Activated CD4-positive, alpha-beta T cell treated with anti-CD3 and anti-CD28 coated beads for 36 hours (primary cell): ENCODE measurements around the gene ANKRD44. TPM values are rescaled to one million over a fixed set of nuclear protein-coding genes. Genes with fewer than 3 reads are reported as not detected.
"Not testable (repeated sequence)": the region's sequence is repeated elsewhere in the genome, so short reads cannot be mapped to it uniquely, and the experiment has no call there.

Experiments
- ATAC-seq: fragments of 200-7000 bp; cut with Tn5 transposase; one replicate; pipeline ENCODE4 v1.10.0; 2021; ENCODE audit warnings: mild to moderate bottlenecking, moderate library complexity
- CTCF ChIA-PET: fragments of 350-600 bp; sonication (Branson Sonifier 250); formaldehyde crosslinking; loops from one replicate; lab custom pipeline; 2021; ENCODE audit warnings: antibody characterized with exemption; lab: Charles Lee
- POLR2A ChIA-PET: fragments of 350-600 bp; sonication (Branson Sonifier 250); formaldehyde crosslinking; loops from one replicate; lab custom pipeline; 2021; ENCODE audit warnings: antibody characterized with exemption, inconsistent platforms; lab: Charles Lee
- DNase-seq: peaks from one replicate; pipeline ENCODE4 v3.0.0-alpha.2; 2020
- H3K27ac Mint-ChIP-seq: one replicate; pipeline ENCODE4 v1.8.0; 2021; ENCODE audit warnings: mixed read lengths
- H3K27me3 Mint-ChIP-seq: one replicate; pipeline ENCODE4 v1.8.0; 2021; ENCODE audit warnings: mixed read lengths
- H3K36me3 Mint-ChIP-seq: one replicate; pipeline ENCODE4 v1.8.0; 2021; ENCODE audit warnings: low read depth, mixed read lengths
- H3K4me1 Mint-ChIP-seq: one replicate; pipeline ENCODE4 v1.8.0; 2021; ENCODE audit warnings: mixed read lengths
- H3K4me3 Mint-ChIP-seq: one replicate; pipeline ENCODE4 v1.8.0; 2021; ENCODE audit warnings: mild to moderate bottlenecking, moderate library complexity, mixed read lengths
- H3K9me3 Mint-ChIP-seq: one replicate; pipeline ENCODE4 v1.8.0; 2021; ENCODE audit warnings: low read depth, mixed read lengths
- intact Hi-C, 2 experiments: fragments of 100-400 bp; cut with DNase I in 1 of 2; cut with micrococcal nuclease in 1 of 2; formaldehyde crosslinking; loops; one replicate each; pipeline versions ENCODE4 v1.14.2 to v1.15.1; 2022 to 2024; cut with DNase I, micrococcal nuclease
- total RNA-seq, 2 experiments: library from RNA; stranded (reverse); gene quantifications; one replicate each; pipeline ENCODE4 v1.2.3, GENCODE V29; 2021

Gene ANKRD44
- total RNA-seq, 2 experiments from 2014 or later: 122 to 181 TPM

DNA sequence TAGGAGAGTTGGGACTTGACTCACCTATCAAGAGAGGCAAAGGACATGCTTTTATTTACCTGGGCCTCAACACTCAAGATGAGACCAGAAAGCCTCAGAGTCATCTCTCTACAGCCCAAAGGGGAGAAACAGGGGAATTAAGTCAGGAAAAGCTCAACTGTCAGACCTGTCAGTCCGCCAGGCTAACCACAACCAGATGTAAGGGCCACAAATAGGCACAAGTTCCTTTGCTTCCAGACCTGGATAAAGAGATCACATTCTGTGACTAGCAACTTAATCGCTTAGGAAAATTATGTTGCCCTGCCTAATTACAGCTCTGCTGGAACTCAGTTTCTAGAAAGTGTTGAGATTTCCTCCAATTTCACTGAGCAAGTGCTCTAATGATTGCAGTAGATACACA, 67.9 kb downstream of the ANKRD44 start:
- DNase-seq (no peak), ATAC-seq (no peak)
- Mint-ChIP-seq H3K27ac (peak overlapping the region; percentile 81), H3K9me3 (peaks cover 8% of the 10 kb centered on the region), H3K27me3 (no peaks in the 10 kb centered on the region), H3K4me1 (peaks cover 81% of the 10 kb centered on the region), H3K36me3 (peaks cover 28% of the 10 kb centered on the region), H3K4me3 (no peak overlapping the region)
- intact Hi-C loops: no loop called here
- ChIA-PET CTCF (interaction anchor here (0.7 to 2.3 kb wide), 6 partner anchors 12 to 50 kb away, joined by 3 to 11 read pairs (median 3); no protein-coding TSS in a partner anchor), POLR2A (no interaction called here)

DNA sequence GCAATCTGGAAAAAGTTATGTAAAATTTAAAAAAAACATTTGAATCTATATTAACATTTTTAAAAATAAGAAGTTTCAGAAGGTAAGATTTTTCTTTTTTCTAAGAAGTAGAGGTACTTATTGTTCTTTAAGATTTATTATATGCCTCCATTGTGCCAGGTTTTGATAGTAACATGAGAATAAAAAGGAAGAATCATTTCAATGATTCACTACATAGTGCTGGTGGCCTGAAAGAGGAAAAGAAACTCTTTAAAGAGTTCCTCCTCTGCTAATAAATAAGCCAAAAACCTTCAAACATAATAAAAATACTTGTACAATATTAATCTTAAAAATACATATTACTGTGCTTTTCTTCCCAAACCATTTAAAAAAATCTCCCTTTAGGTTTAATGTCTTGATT, 69.0 kb downstream of the ANKRD44 start:
- no peak overlapping the region for H3K4me3 Mint-ChIP-seq
- H3K27ac Mint-ChIP-seq: no peak overlapping the region
- H3K4me1 Mint-ChIP-seq: peaks cover 81% of the 10 kb centered on the region
- peaks cover 8% of the 10 kb centered on the region for H3K9me3 Mint-ChIP-seq
- peaks cover 20% of the 10 kb centered on the region for H3K36me3 Mint-ChIP-seq
- DNase-seq (no peak), ATAC-seq (no peak)
- ChIA-PET CTCF (interaction anchor here (0.7 to 1.6 kb wide), 5 partner anchors 12 to 128 kb away, joined by 3 to 7 read pairs (median 4); no protein-coding TSS in a partner anchor), POLR2A (no interaction called here)
- no peaks in the 10 kb centered on the region for H3K27me3 Mint-ChIP-seq
- intact Hi-C loops: no loop called here

DNA sequence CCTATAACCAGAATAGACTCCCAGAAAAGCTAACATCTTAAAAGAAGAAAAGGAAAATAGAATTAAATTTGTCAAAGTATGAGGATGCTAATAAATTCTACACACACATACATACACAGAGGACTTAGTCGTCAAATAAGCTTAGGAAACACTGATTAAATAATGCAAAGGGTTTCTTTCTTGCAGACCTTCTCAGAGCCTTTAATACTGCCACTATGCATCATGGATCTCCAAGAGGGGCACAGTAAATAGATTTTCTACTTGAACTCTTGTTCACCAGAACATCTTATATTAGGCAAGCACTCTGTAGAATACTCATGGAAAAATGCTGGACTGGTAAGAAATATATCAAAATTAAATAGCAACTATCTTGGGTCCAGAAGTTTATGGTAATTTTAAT, 69.4 kb downstream of the ANKRD44 start:
- ATAC-seq (no peak), DNase-seq (no peak)
- Mint-ChIP-seq H3K27ac (peak overlapping the region; percentile 94), H3K27me3 (no peaks in the 10 kb centered on the region), H3K4me3 (peak overlapping the region; percentile 75), H3K9me3 (peaks cover 8% of the 10 kb centered on the region), H3K36me3 (peaks cover 18% of the 10 kb centered on the region), H3K4me1 (peaks cover 82% of the 10 kb centered on the region)
- ChIA-PET CTCF (interaction anchor here (0.6 to 2.4 kb wide), 11 partner anchors 8 to 128 kb away, joined by 3 to 13 read pairs (median 4); no protein-coding TSS in a partner anchor), POLR2A (no interaction called here)
- intact Hi-C loops: no loop called here

DNA sequence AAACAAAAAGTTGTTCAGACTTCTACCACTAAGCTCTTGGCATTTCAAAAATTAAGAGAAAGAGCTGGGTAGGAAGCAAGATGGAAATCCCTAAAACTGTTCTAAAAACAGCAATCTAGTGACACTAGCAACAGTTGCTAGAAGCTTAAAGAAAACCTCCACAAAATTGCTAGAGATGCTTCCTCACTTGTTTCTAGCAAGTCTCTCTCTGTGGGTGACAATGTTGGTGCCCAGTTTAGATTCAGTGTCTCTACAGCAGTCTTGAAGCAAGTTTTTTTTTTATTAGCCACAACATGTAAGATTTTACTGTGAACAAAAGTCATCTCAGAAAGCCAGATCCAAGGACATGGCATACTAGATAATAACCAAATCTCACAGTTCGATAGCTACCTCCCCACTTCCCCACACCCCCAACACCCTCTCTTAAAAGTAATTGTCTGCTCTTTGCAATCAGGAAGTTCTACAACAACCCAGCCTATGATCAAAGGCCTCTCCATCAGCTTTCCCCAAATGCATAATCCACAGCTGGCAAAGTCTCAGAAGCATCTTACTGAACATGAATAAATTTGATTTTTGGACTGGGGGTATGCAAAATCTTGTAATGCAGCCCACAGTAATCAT, 70.0 kb downstream of the ANKRD44 start:
- H3K9me3 Mint-ChIP-seq: peaks cover 8% of the 10 kb centered on the region

DNA sequence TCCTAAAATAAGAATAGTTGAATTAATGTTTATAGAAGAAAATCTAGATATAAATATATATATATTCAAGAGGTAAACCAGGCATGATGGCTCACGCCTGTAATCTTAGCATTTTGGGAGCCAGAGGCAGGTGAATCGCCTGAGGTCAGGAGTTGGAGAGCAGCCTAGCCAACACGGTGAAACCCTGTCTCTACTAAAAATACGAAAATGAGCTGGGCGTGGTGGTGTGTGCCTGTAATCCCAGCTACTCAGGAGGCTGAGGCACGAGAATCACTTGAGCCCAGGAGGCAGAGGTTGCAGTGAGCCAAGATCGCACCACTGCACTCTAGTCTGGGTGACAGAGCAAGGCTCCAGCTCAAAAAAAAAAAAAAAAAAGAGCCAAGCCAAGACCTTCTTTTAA, 70.6 kb downstream of the ANKRD44 start:
- peak overlapping the region; percentile 94 for H3K27ac Mint-ChIP-seq
- DNase-seq (peak; percentile 59), ATAC-seq (peak; percentile 7)
- not testable (repeated sequence) for H3K27me3 Mint-ChIP-seq, H3K9me3 Mint-ChIP-seq
- H3K36me3 Mint-ChIP-seq: peaks cover 17% of the 10 kb centered on the region
- ChIA-PET CTCF (interaction anchor here (0.6 to 2.4 kb wide), 13 partner anchors 9 to 107 kb away, joined by 3 to 13 read pairs (median 4); no protein-coding TSS in a partner anchor), POLR2A (interaction anchor here (0.6 to 1.0 kb wide), 10 partner anchors 13 to 251 kb away, joined by 3 to 10 read pairs (median 4); no protein-coding TSS in a partner anchor)
- H3K4me1 Mint-ChIP-seq: peaks cover 87% of the 10 kb centered on the region
- H3K4me3 Mint-ChIP-seq: peak overlapping the region; percentile 75
- intact Hi-C loops: loop anchor here (1.0 kb wide), 2 partner anchors 8 to 70 kb away; partner anchors contain the start of gene ANKRD44 (in 1 of the 2)

More for the DNA sequence above, 70.0 kb downstream of the ANKRD44 start:
- Mint-ChIP-seq H3K27me3 (no peaks in the 10 kb centered on the region), H3K36me3 (peaks cover 17% of the 10 kb centered on the region), H3K4me3 (peak overlapping the region; percentile 75), H3K4me1 (peaks cover 84% of the 10 kb centered on the region), H3K27ac (peak overlapping the region; percentile 94)
- ATAC-seq (peak; percentile 14), DNase-seq (no peak)
- ChIA-PET POLR2A (interaction anchor here (0.6 to 1.0 kb wide), 10 partner anchors 14 to 250 kb away, joined by 3 to 10 read pairs (median 4); no protein-coding TSS in a partner anchor), CTCF (interaction anchor here (0.6 to 2.4 kb wide), 16 partner anchors 9 to 127 kb away, joined by 3 to 13 read pairs (median 4); no protein-coding TSS in a partner anchor)
- intact Hi-C loops: loop anchor here (1.0 kb wide), 2 partner anchors 8 to 70 kb away; partner anchors contain the start of gene ANKRD44 (in 1 of the 2)

DNA sequence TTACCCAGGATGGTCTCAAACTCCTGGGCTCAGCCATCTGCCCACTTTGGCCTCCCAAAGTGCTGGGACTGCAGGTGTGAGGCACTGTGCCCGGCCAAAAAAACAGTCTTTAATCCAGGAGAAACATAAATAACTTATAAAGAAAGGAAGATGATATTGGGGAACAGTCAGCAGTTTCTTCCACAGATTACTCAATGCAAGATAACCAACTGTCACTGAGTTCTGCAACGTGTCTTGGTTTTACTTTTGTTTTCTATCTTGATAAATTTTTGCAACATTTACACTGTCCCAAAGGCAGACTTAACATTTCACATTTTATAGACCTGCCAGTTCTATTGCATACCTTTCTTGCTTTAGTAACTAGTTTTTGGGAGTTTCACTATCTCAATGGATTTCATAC, 71.1 kb downstream of the ANKRD44 start:
- no peak for DNase-seq

DNA sequence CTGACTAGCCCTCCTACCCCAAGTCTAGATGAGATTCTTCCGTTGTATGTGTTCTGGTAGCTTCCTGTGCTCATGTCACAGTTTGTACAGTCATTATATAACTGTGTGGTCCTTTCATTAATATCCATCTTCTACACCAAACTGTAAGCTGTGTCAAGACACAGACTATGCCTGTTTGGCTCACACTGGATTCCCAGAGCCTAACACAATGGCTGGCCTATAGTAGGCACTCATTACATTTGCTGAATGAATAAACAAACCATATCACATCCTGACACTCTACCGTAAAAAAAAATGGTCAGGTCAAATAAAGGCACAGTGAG, 72.6 kb downstream of the ANKRD44 start:
- CTCF ChIA-PET: interaction anchor here (0.7 to 2.5 kb wide), 15 partner anchors 8 to 125 kb away, joined by 3 to 13 read pairs (median 4); no protein-coding TSS in a partner anchor
- no peaks in the 10 kb centered on the region for H3K9me3 Mint-ChIP-seq
- no peak for DNase-seq
- H3K36me3 Mint-ChIP-seq: peaks cover 11% of the 10 kb centered on the region
- ATAC-seq: peak; percentile 65
- POLR2A ChIA-PET: interaction anchor here (0.6 to 2.0 kb wide), 3 partner anchors 18 to 71 kb away, joined by 4 to 13 read pairs (median 9); no protein-coding TSS in a partner anchor
- H3K4me3 Mint-ChIP-seq: peak overlapping the region; percentile 51
- peaks cover 87% of the 10 kb centered on the region for H3K4me1 Mint-ChIP-seq
- intact Hi-C loops: loop anchor here (2.0 kb wide), 3 partner anchors 17 to 39 kb away; no protein-coding TSS in a partner anchor
- H3K27me3 Mint-ChIP-seq: no peaks in the 10 kb centered on the region
- H3K27ac Mint-ChIP-seq: peak overlapping the region; percentile 92

More for the DNA sequence above, 71.1 kb downstream of the ANKRD44 start:
- Mint-ChIP-seq H3K9me3 (peaks cover 8% of the 10 kb centered on the region), H3K4me1 (peaks cover 87% of the 10 kb centered on the region), H3K27me3 (no peaks in the 10 kb centered on the region), H3K4me3 (peak overlapping the region; percentile 75), H3K36me3 (peaks cover 21% of the 10 kb centered on the region), H3K27ac (peak overlapping the region; percentile 92)
- intact Hi-C loops: loop anchor here (1.0 to 2.0 kb wide), 6 partner anchors 15 to 58 kb away; no protein-coding TSS in a partner anchor
- peak; percentile 59 for ATAC-seq
- ChIA-PET POLR2A (interaction anchor here (0.7 to 1.0 kb wide), 2 partner anchors 26 to 190 kb away, joined by 4 read pairs; no protein-coding TSS in a partner anchor), CTCF (interaction anchor here (1.1 to 2.5 kb wide), 5 partner anchors 9 to 126 kb away, joined by 4 to 13 read pairs (median 5); no protein-coding TSS in a partner anchor)

DNA sequence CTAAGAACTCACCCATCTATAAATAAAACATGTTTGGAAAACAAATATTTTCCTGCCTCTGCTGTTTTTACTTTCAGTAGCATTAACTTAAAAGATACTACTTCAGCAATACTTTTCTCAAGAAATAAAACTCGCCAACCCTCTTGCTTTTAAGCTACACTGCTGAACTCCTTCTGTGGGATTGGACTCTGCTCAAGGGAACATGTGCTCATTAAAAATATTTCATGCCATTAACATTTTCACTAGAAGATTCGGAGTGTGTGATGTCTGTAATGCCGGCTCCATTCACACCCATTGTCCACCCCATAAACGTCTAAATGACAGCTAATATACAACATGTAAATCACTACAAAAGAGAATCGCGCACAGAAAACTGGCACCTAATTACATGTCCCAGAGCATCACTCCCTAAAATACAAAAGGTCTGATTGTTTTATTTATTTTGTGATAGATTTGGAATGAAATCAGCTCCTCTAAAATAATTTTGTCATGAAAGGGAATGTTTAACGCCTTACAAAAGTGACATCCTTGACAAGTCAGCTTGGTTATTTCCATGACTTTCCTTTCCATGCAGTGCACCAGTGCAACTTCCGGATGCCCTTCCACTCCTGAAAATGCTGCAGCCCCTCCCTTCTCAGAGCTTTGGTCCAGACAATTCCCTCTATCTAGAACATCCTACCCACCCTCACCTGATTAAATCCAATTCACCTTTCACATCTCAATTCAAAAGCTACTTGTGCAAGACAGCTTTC, 73.1 kb downstream of the ANKRD44 start:
- ChIA-PET CTCF (interaction anchor here (0.7 to 2.5 kb wide), 16 partner anchors 9 to 124 kb away, joined by 3 to 13 read pairs (median 4); no protein-coding TSS in a partner anchor), POLR2A (interaction anchor here (1.4 to 2.0 kb wide), 2 partner anchors 18 to 71 kb away, joined by 4 to 13 read pairs; no protein-coding TSS in a partner anchor)
- intact Hi-C loops: loop anchor here (2.0 kb wide), 3 partner anchors 17 to 39 kb away; no protein-coding TSS in a partner anchor
- Mint-ChIP-seq H3K27ac (peak overlapping the region; percentile 92), H3K36me3 (peaks cover 13% of the 10 kb centered on the region), H3K27me3 (no peaks in the 10 kb centered on the region), H3K9me3 (no peaks in the 10 kb centered on the region), H3K4me1 (peaks cover 87% of the 10 kb centered on the region), H3K4me3 (peak overlapping the region; percentile 51)
- ATAC-seq (no peak), DNase-seq (no peak)

DNA sequence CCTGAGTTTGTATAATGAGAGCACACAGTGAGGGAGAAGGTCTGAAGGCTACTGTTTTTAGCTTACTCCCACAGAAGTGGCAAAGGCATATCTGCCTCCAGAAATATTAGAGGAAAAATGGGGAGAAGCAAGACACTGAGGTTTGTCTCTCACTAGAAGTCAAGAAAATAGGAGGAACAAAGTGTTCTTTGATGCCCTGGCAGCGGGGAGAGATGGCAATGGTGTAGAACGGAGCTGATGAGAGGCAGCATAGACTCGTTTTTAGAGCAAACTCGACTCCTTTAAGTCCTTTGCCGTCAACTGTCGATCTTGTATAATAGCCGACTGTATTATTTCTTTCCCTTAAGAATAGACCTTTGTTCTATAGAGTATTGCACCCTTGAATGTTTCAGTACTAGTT, 73.8 kb downstream of the ANKRD44 start:
- CTCF ChIA-PET: interaction anchor here (0.7 to 2.5 kb wide), 10 partner anchors 8 to 124 kb away, joined by 3 to 13 read pairs (median 4); no protein-coding TSS in a partner anchor
- DNase-seq: no peak
- Mint-ChIP-seq H3K27me3 (no peaks in the 10 kb centered on the region), H3K27ac (peak overlapping the region; percentile 92), H3K4me1 (peaks cover 90% of the 10 kb centered on the region), H3K9me3 (no peaks in the 10 kb centered on the region), H3K36me3 (peaks cover 14% of the 10 kb centered on the region), H3K4me3 (peak overlapping the region; percentile 51)
- intact Hi-C loops: loop anchor here in 1 of 2 experiments (2.0 kb wide), 1 partner anchor 38 kb away; no protein-coding TSS in a partner anchor
- POLR2A ChIA-PET: interaction anchor here (1.4 to 2.0 kb wide), 2 partner anchors 19 to 72 kb away, joined by 4 to 13 read pairs; no protein-coding TSS in a partner anchor
- no peak for ATAC-seq

DNA sequence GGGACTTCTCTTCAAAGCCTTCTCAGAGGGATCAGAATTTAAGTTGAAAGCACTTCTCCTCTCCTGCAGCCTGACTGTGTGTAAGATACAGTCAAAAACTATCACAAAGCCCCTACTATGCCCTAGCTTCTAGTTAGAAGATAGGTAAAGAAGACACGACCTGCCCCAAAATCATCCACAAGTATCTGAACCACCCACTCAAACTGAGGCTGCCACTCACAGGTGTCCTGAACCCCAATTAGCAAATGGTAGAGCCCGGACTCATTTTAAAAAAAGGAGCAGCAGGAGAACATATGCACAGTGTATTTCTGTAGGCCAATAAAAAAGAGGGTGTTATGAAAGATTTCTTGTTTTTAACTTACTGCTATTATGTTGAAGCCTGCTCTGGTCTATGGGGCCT, 74.4 kb downstream of the ANKRD44 start:
- Mint-ChIP-seq H3K36me3 (peaks cover 14% of the 10 kb centered on the region), H3K9me3 (no peaks in the 10 kb centered on the region), H3K4me3 (peak overlapping the region; percentile 51), H3K27me3 (no peaks in the 10 kb centered on the region), H3K4me1 (peaks cover 93% of the 10 kb centered on the region), H3K27ac (peak overlapping the region; percentile 92)
- ChIA-PET CTCF (interaction anchor here (0.7 to 2.1 kb wide), 5 partner anchors 8 to 108 kb away, joined by 3 to 13 read pairs (median 4); no protein-coding TSS in a partner anchor), POLR2A (no interaction called here)
- intact Hi-C loops: loop anchor here in 1 of 2 experiments (2.0 kb wide), 1 partner anchor 37 kb away; no protein-coding TSS in a partner anchor
- peak; percentile 51 for DNase-seq
- ATAC-seq: peak; percentile 20
